HepG2 (cell line): ENCODE results near the gene ODAPH. TPM values are rescaled to one million over a fixed set of nuclear protein-coding genes. Genes with fewer than 3 reads are reported as not detected.

ENCODE experiments used
- ATAC-seq: fragments of 200-7000 bp; cut with Tn5 transposase; 3 replicates; pipeline ENCODE4 v1.9.1; 2020; ENCODE audit warnings: mild to moderate bottlenecking, moderate library complexity
- BruUV-seq: library from RNA; stranded (reverse); fragments of 400-500 nt; replicated peaks from 2 replicates; lab custom pipeline; 2021; lab: Mats Ljungman, UMichigan
- CTCF ChIA-PET: fragments of 300-600 bp; formaldehyde crosslinking; extraction: SDS; loops from one replicate; lab custom pipeline; 2021; ENCODE audit warnings: low total read pairs, inconsistent platforms, low intra/inter-chr PET ratio; lab: Yijun Ruan, JAX
- POLR2A ChIA-PET: fragments of 350-600 bp; sonication (Branson Sonifier 250); formaldehyde crosslinking; loops from one replicate; lab custom pipeline; 2020; ENCODE audit warnings: antibody characterized with exemption, inconsistent platforms; lab: Yijun Ruan, JAX
- DNase-seq: peaks from one replicate; pipeline ENCODE4 v3.0.0-alpha.2; 2015; ENCODE audit warnings: low spot score
- FAIRE-seq: peaks from 3 replicates; lab custom pipeline; 2011; peaks lifted over from hg19 to GRCh38; lab: Jason Lieb, UNC
- H2AFZ ChIP-seq: one replicate; pipeline ENCODE4 v1.6.1; 2011; ENCODE audit warnings: low read length, inconsistent platforms
- H3K27ac ChIP-seq: fragments of 300-600 bp; 3 replicates; pipeline ENCODE4 v1.8.0; 2011; ENCODE audit warnings: mixed run types, mild to moderate bottlenecking, mixed read lengths, low read length, inconsistent platforms; ENCODE audit not compliant: insufficient read depth; ENCODE audit errors: extremely low read length
- H3K27me3 ChIP-seq, 2 experiments: fragments of 200-600 bp in 1 of 2; 2 replicates in 1 of 2; 3 replicates in 1 of 2; pipeline versions ENCODE4 v1.6.0 to v1.8.0; 2011; ENCODE audit warnings: low read length in 2 of 2, mild to moderate bottlenecking in 2 of 2, moderate library complexity in 2 of 2, inconsistent platforms in 1 of 2; ENCODE audit not compliant: insufficient read depth in 2 of 2, control insufficient read depth in 1 of 2
- H3K36me3 ChIP-seq, 2 experiments: fragments of 200-600 bp in 1 of 2; replicated peaks in 1 of 2; 2 replicates in 1 of 2; 3 replicates in 1 of 2; pipeline versions ENCODE4 v1.5.1 to v1.8.0; 2011; ENCODE audit warnings: low read length in 2 of 2, inconsistent platforms in 1 of 2; ENCODE audit not compliant: insufficient read depth in 2 of 2, control insufficient read depth in 1 of 2
- H3K4me1 ChIP-seq: 2 replicates; pipeline ENCODE4 v1.5.1; 2012; ENCODE audit warnings: low read length, inconsistent platforms; ENCODE audit not compliant: insufficient read depth
- H3K4me2 ChIP-seq: 2 replicates; pipeline ENCODE4 v1.6.0; 2011; ENCODE audit warnings: low read depth, low read length, inconsistent platforms
- H3K4me3 ChIP-seq, 3 experiments: fragments of 200-600 bp in 1 of 3; sonication (generic), shearing (Covaris generic) in 1 of 3; replicated peaks in 1 of 3; 2 replicates each; pipeline ENCODE4 v1.5.1; 2011 to 2016; ENCODE audit warnings: low read length in 3 of 3, inconsistent platforms in 2 of 3, low read depth in 2 of 3, mild to moderate bottlenecking in 2 of 3, control low read depth in 1 of 3, mixed read lengths in 1 of 3; ENCODE audit not compliant: insufficient read depth in 1 of 3
- H3K79me2 ChIP-seq: one replicate; pipeline ENCODE4 v1.6.1; 2011; ENCODE audit warnings: low read length, inconsistent platforms; ENCODE audit not compliant: insufficient read depth
- H3K9ac ChIP-seq: 2 replicates; pipeline ENCODE4 v1.6.0; 2011; ENCODE audit warnings: mild to moderate bottlenecking, low read depth, low read length, inconsistent platforms; ENCODE audit not compliant: insufficient read depth
- H3K9me3 ChIP-seq: 2 replicates; pipeline ENCODE4 v1.5.1; 2012; ENCODE audit warnings: mild to moderate bottlenecking, low read length
- H4K20me1 ChIP-seq: 2 replicates; pipeline ENCODE4 v1.6.0; 2011; ENCODE audit warnings: inconsistent platforms, mild to moderate bottlenecking, low read length, moderate library complexity; ENCODE audit not compliant: insufficient read depth
- HHEX ChIP-seq: IDR thresholded peaks from 2 replicates; pipeline ENCODE4 v1.6.1; 2016; ENCODE audit warnings: control low read depth
- HMGA1 ChIP-seq: sonication (generic); formaldehyde crosslinking; conservative IDR thresholded peaks from 2 replicates; pipeline ENCODE4 v1.4.0; 2020; ENCODE audit warnings: missing genetic modification reagents
- IRX3 ChIP-seq: sonication (generic); formaldehyde crosslinking; IDR thresholded peaks from 2 replicates; pipeline ENCODE4 v1.8.1; 2023; ENCODE audit warnings: mild to moderate bottlenecking, low read depth, missing genetic modification reagents, borderline replicate concordance
- KLF11 ChIP-seq: IDR thresholded peaks from 2 replicates; pipeline ENCODE4 v1.6.1; 2016; ENCODE audit warnings: missing compliant biosample characterization
- MNT ChIP-seq: fragments of 450-650 bp; IDR thresholded peaks from 2 replicates; pipeline ENCODE4 v1.6.1; 2016
- TEAD3 ChIP-seq: optimal IDR thresholded peaks from 2 replicates; pipeline ENCODE3; 2016; ENCODE audit warnings: borderline replicate concordance
- TFAP4 ChIP-seq: sonication (generic); IDR thresholded peaks from 2 replicates; pipeline ENCODE4 v1.6.1; 2016; ENCODE audit warnings: low read depth, borderline replicate concordance
- ZBTB4 ChIP-seq: sonication (generic); formaldehyde crosslinking; IDR thresholded peaks from 2 replicates; pipeline ENCODE4 v1.4.0; 2020; ENCODE audit warnings: missing genetic modification reagents, mild to moderate bottlenecking, borderline replicate concordance
- ZFP37 ChIP-seq: sonication (generic); formaldehyde crosslinking; IDR thresholded peaks from 2 replicates; pipeline ENCODE4 v1.4.0; 2020; ENCODE audit warnings: missing genetic modification reagents, borderline replicate concordance
- ZNF205 ChIP-seq: IDR thresholded peaks from 2 replicates; pipeline ENCODE4 v1.6.1; 2018; ENCODE audit warnings: missing biosample characterization, missing genetic modification reagents
- ZNF512 ChIP-seq: sonication (generic); formaldehyde crosslinking; IDR thresholded peaks from 2 replicates; pipeline ENCODE4 v1.4.0; 2020; ENCODE audit warnings: mild to moderate bottlenecking, missing genetic modification reagents
- ZNF530 ChIP-seq: sonication (generic); formaldehyde crosslinking; IDR thresholded peaks from 2 replicates; pipeline ENCODE4 v1.5.0; 2020; ENCODE audit warnings: low read depth, mild to moderate bottlenecking, missing genetic modification reagents
- WGBS: methylation state at CpG from one replicate; pipeline ENCODE4 v1.1.6; 2017; ENCODE audit warnings: low lambda C conversion rate; 5-methylcytosine and 5-hydroxymethylcytosine counted together
- in situ Hi-C: cut with HindIII; loops from 2 replicates; pipeline ENCODE4 v1.10.0; 2017; ENCODE audit warnings: low pct_unique_long_range_greater_than_20kb; ENCODE audit not compliant: extremely low pct_ligation_motif_present
- intact Hi-C: fragments of 100-400 bp; cut with micrococcal nuclease; formaldehyde crosslinking; loops from one replicate; pipeline ENCODE4 v1.10.0; 2022; ENCODE audit not compliant: unreplicated experiment
- polyA plus RNA-seq, 8 experiments: library from polyadenylated mRNA; depleted of rRNA in 3 of 8; stranded (reverse) in 7 of 8; unstranded in 1 of 8; fragments of >200 nt; fragmentation: Illumina TruSeq in 4 of 8; extraction: Trizol in 4 of 8; gene quantifications; 2 replicates each; pipeline versions ENCODE4 v1.2.1 to v1.2.3, GENCODE V29; 2011 to 2016; ENCODE audit warnings: low read depth in 4 of 8, missing spikeins in 1 of 8, mixed read lengths in 1 of 8; ENCODE audit not compliant: insufficient read depth in 1 of 8
- total RNA-seq, 5 experiments: library from RNA; depleted of rRNA; stranded (reverse); fragments of >200 nt; fragmentation: Illumina TruSeq; extraction: Trizol; gene quantifications; 2 replicates each; pipeline ENCODE4 v1.2.3, GENCODE V29; 2016; ENCODE audit warnings: low read depth in 1 of 5

The ODAPH gene
- total and polyA plus RNA-seq, 2 of the 13 experiments (the other 11 are each of a cell fraction or from before 2014, with no cell fraction given) = 0.50 TPM; not detected in 1

- TF ChIP-seq ZNF512 = no peak
- no peak for TF ChIP-seq IRX3 (CRISPR knock-in tag)
- no peak for TF ChIP-seq ZNF530 (CRISPR knock-in tag)
- no peak for TF ChIP-seq HMGA1
- TF ChIP-seq ZFP37 = no peak
- no peak for TF ChIP-seq TFAP4
- no peak for TF ChIP-seq KLF11
- no peak for TF ChIP-seq ZNF205 (CRISPR knock-in tag)
- TF ChIP-seq TEAD3 (CRISPR knock-in tag) = no peak
These were observed 11.0 kb downstream of the ODAPH start (continued) for GRCh38 chr4:75566911-75567310.

- H3K27me3 ChIP-seq = peaks cover 1 to 7% of the 10 kb centered on the region in 2 experiments; a peak in 3 of 5 replicates
- H3K36me3 ChIP-seq = no peaks in the 10 kb centered on the region
- no peaks in the 10 kb centered on the region for H3K9me3 ChIP-seq
- ATAC-seq (no peak), FAIRE-seq (no peak), DNase-seq (no peak)
- no peak overlapping the region for H3K4me3 ChIP-seq
- H4K20me1 ChIP-seq = no peaks in the 10 kb centered on the region
- no TSS peak for BruUV-seq
- H2AFZ ChIP-seq = no peak overlapping the region
- no peak overlapping the region for H3K9ac ChIP-seq
- in situ Hi-C loops = no loop called here
- POLR2A ChIA-PET = no interaction called here
- WGBS = 0% methylated on average over 2 of the region's 2 CpGs
- H3K4me1 ChIP-seq = no peaks in the 10 kb centered on the region
- H3K79me2 ChIP-seq = no peaks in the 10 kb centered on the region
- intact Hi-C loops = no loop called here
- CTCF ChIA-PET = no interaction called here
- no peak overlapping the region for H3K4me2 ChIP-seq
- no peak overlapping the region for H3K27ac ChIP-seq
- TF ChIP-seq ZBTB4 (CRISPR knock-in tag) (no peak), HHEX (CRISPR knock-in tag) (no peak), MNT (peak; percentile 65)
These were observed 11.9 kb downstream of the ODAPH start for GRCh38 chr4:75567725-75568124.
